HEK293 (cell line): ENCODE results near the gene FUT3.
A peak's percentile ranks its signal among the peaks of the same experiment; 100 is the strongest.

Experiments used
- BCL11A ChIP-seq: fragments of 450-650 bp; formaldehyde crosslinking; IDR thresholded peaks from 2 replicates; pipeline ENCODE4 v1.5.1; 2016; ENCODE audit warnings: low read depth, missing biosample characterization, missing genetic modification characterization
- CTCF ChIP-seq: fragments of 450-650 bp; formaldehyde crosslinking; IDR thresholded peaks from 2 replicates; pipeline ENCODE4 v1.5.1; 2016; ENCODE audit warnings: missing biosample characterization, missing genetic modification characterization
- EGR2 ChIP-seq: fragments of 450-650 bp; formaldehyde crosslinking; IDR thresholded peaks from 2 replicates; pipeline ENCODE4 v1.5.1; 2016; ENCODE audit warnings: low read depth, missing biosample characterization, missing genetic modification characterization
- ELK4 ChIP-seq: IDR thresholded peaks from 2 replicates; pipeline ENCODE4 v1.6.1; 2011; ENCODE audit warnings: mild to moderate bottlenecking, low read depth, low read length, borderline replicate concordance
- FEZF1 ChIP-seq: fragments of 450-650 bp; formaldehyde crosslinking; IDR thresholded peaks from 2 replicates; pipeline ENCODE4 v1.5.1; 2016; ENCODE audit warnings: missing biosample characterization, missing genetic modification characterization
- IKZF3 ChIP-seq: fragments of 450-650 bp; IDR thresholded peaks from 2 replicates; pipeline ENCODE4 v1.5.0; 2018; ENCODE audit warnings: missing biosample characterization, mild to moderate bottlenecking, missing genetic modification characterization, moderate library complexity
- KLF1 ChIP-seq: fragments of 450-650 bp; formaldehyde crosslinking; IDR thresholded peaks from 2 replicates; pipeline ENCODE4 v1.5.1; 2016; ENCODE audit warnings: missing biosample characterization, missing genetic modification characterization
- OVOL3 ChIP-seq: fragments of 450-650 bp; formaldehyde crosslinking; IDR thresholded peaks from 2 replicates; pipeline ENCODE4 v1.5.1; 2016; ENCODE audit warnings: missing biosample characterization, missing genetic modification characterization
- PATZ1 ChIP-seq: fragments of 450-650 bp; formaldehyde crosslinking; IDR thresholded peaks from 2 replicates; pipeline ENCODE4 v1.5.1; 2016; ENCODE audit warnings: missing biosample characterization, missing genetic modification characterization
- PBX3 ChIP-seq: sonication (generic); formaldehyde crosslinking; IDR thresholded peaks from 2 replicates; pipeline ENCODE4 v1.8.1; 2022; ENCODE audit warnings: mild to moderate bottlenecking, moderate library complexity, missing genetic modification reagents
- SP7 ChIP-seq: fragments of 450-650 bp; formaldehyde crosslinking; IDR thresholded peaks from 2 replicates; pipeline ENCODE4 v1.5.1; 2016; ENCODE audit warnings: missing biosample characterization, missing genetic modification characterization
- ZNF148 ChIP-seq: fragments of 450-650 bp; formaldehyde crosslinking; IDR thresholded peaks from 2 replicates; pipeline ENCODE4 v1.5.0; 2017; ENCODE audit warnings: missing biosample characterization, missing genetic modification characterization, borderline replicate concordance
- ZNF362 ChIP-seq: fragments of 450-650 bp; formaldehyde crosslinking; IDR thresholded peaks from 2 replicates; pipeline ENCODE4 v1.5.1; 2016; ENCODE audit warnings: missing biosample characterization, missing genetic modification characterization
- ZNF366 ChIP-seq: fragments of 450-650 bp; formaldehyde crosslinking; conservative IDR thresholded peaks from 2 replicates; pipeline ENCODE4 v1.5.1; 2016; ENCODE audit warnings: missing biosample characterization, missing genetic modification characterization
- ZNF426 ChIP-seq: fragments of 450-650 bp; formaldehyde crosslinking; IDR thresholded peaks from 2 replicates; pipeline ENCODE4 v1.5.1; 2017; ENCODE audit warnings: missing biosample characterization, missing genetic modification characterization, mild to moderate bottlenecking, inconsistent platforms, moderate library complexity
- ZNF501 ChIP-seq: fragments of 450-650 bp; formaldehyde crosslinking; IDR thresholded peaks from 2 replicates; pipeline ENCODE4 v1.5.1; 2016; ENCODE audit warnings: missing biosample characterization, missing genetic modification characterization
- ZNF518A ChIP-seq: fragments of 450-650 bp; formaldehyde crosslinking; conservative IDR thresholded peaks from 2 replicates; pipeline ENCODE4 v1.5.1; 2016; ENCODE audit warnings: low read depth, missing biosample characterization, missing genetic modification characterization
- ZNF555 ChIP-seq: fragments of 450-650 bp; formaldehyde crosslinking; conservative IDR thresholded peaks from 2 replicates; pipeline ENCODE4 v1.5.1; 2017; ENCODE audit warnings: missing biosample characterization, mild to moderate bottlenecking, missing genetic modification characterization, inconsistent platforms
- ZNF561 ChIP-seq: fragments of 450-650 bp; IDR thresholded peaks from 2 replicates; pipeline ENCODE4 v1.5.1; 2018; ENCODE audit warnings: missing biosample characterization, missing genetic modification characterization, borderline replicate concordance
- ZNF621 ChIP-seq: fragments of 450-650 bp; formaldehyde crosslinking; IDR thresholded peaks from 2 replicates; pipeline ENCODE4 v1.5.1; 2017; ENCODE audit warnings: missing biosample characterization, missing genetic modification characterization
- ZNF658 ChIP-seq: fragments of 450-650 bp; formaldehyde crosslinking; IDR thresholded peaks from 2 replicates; pipeline ENCODE4; 2016; ENCODE audit warnings: missing biosample characterization, missing genetic modification characterization
- ZNF76 ChIP-seq: fragments of 450-650 bp; formaldehyde crosslinking; IDR thresholded peaks from 2 replicates; pipeline ENCODE4; 2016; ENCODE audit warnings: low read depth, missing biosample characterization, missing genetic modification characterization, borderline replicate concordance
- ZSCAN23 ChIP-seq: fragments of 450-650 bp; formaldehyde crosslinking; IDR thresholded peaks from 2 replicates; pipeline ENCODE4 v1.5.1; 2016; ENCODE audit warnings: missing biosample characterization, missing genetic modification characterization

FUT3 gene

GRCh38 chr19:5828661-5829566 lies 22.3 kb downstream of the FUT3 start (continued):
- TF ChIP-seq CTCF (tag by site-specific recombination): no peak
- TF ChIP-seq ZNF621 (tag by site-specific recombination): no peak
- TF ChIP-seq ZNF501 (tag by site-specific recombination): no peak
- no peak for TF ChIP-seq ZNF362 (tag by site-specific recombination)
- TF ChIP-seq SP7 (tag by site-specific recombination): peak; percentile 25; the same call in 1 of the 2 replicates
- TF ChIP-seq FEZF1 (tag by site-specific recombination): peak; percentile 52
- TF ChIP-seq ZNF518A: no peak
- no peak for TF ChIP-seq ELK4
- no peak for TF ChIP-seq OVOL3 (tag by site-specific recombination)
- TF ChIP-seq PATZ1: peak; percentile 88
- TF ChIP-seq ZNF426: no peak
- peak; percentile 90; the same call in 1 of the 2 replicates for TF ChIP-seq ZNF561 (tag by site-specific recombination)
- no peak for TF ChIP-seq ZNF366 (tag by site-specific recombination)
- no peak for TF ChIP-seq ZNF555 (tag by site-specific recombination)
- no peak for TF ChIP-seq ZSCAN23 (tag by site-specific recombination)
- TF ChIP-seq ZNF76 (tag by site-specific recombination): no peak
- no peak for TF ChIP-seq ZNF658
- no peak for TF ChIP-seq EGR2 (tag by site-specific recombination)
- peak; percentile 84 for TF ChIP-seq IKZF3 (tag by site-specific recombination)
- no peak for TF ChIP-seq PBX3 (CRISPR knock-in tag)
- TF ChIP-seq ZNF148: no peak
- 0 out of 2 replicates have a peak, but pooled peaks have one; percentile 29 for TF ChIP-seq BCL11A
- no peak for TF ChIP-seq KLF1
